Measurements from ENCODE around the gene KCNG2.

GRCh38 chr18:79896738-79897137, 99.0 kb downstream of the KCNG2 start:
- TF ChIP-seq CTCF (IDR thresholded peaks at IDR 0.05; ENCODE audit: low read depth, low read length) (no peak), EZH2phosphoT487 (IDR thresholded peaks at IDR 0.05; ENCODE audit: low read depth) (no peak)
